ENCODE measurements around the gene SIT1. TPM values are rescaled to one million over a fixed set of nuclear protein-coding genes. Genes with fewer than 3 reads are reported as not detected.

SIT1 gene
- total RNA-seq, 2 donors from 2014 or later: 0.68 TPM; not detected in 1

GRCh38 chr9:35664531-35665470 is 14.1 kb upstream of the SIT1 start, which contains the start of gene ARHGEF39:
ARHGEF39 (minus strand) TSS chr9:35665195; CDS start chr9:35665169, 26 bp downstream.
- peak; percentile 29 for ATAC-seq (ENCODE audit: insufficient number of reproducible peaks, low FRiP score, low read depth)
- Histone ChIP-seq H3K9me3 (no peaks in the 10 kb centered on the region), H3K36me3 (peaks cover 10% of the 10 kb centered on the region), H3K4me3 (peak within 1 kb of the TSS; percentile 73), H3K4me1 (ENCODE audit: control insufficient read depth in 1 of 2, low read depth in 2 of 2) (peaks cover 32 to 49% of the 10 kb centered on the region in 2 donors), H3K27me3 (replicated peaks; ENCODE audit: insufficient read depth) (no peaks in the 10 kb centered on the region), H3K27ac (peak within 1 kb of the TSS; percentile 99)
- TF ChIP-seq CTCF (IDR thresholded peaks at IDR 0.05): no peak
- DNase-seq (ENCODE audit: low spot score): no peak

GRCh38 chr9:35662437-35662836 is 11.7 kb upstream of the SIT1 start:
- H3K27ac ChIP-seq: peak overlapping the region; percentile 99
- no peak overlapping the region for H3K4me3 ChIP-seq
- H3K9me3 ChIP-seq: no peaks in the 10 kb centered on the region
- H3K27me3 ChIP-seq (replicated peaks; ENCODE audit: insufficient read depth): no peaks in the 10 kb centered on the region
- no peak for TF ChIP-seq CTCF (IDR thresholded peaks at IDR 0.05)
- H3K4me1 ChIP-seq (ENCODE audit: control insufficient read depth in 1 of 2, low read depth in 2 of 2): peaks cover 34 to 53% of the 10 kb centered on the region in 2 donors
- ATAC-seq (ENCODE audit: insufficient number of reproducible peaks, low FRiP score, low read depth): no peak
- no peak for DNase-seq (ENCODE audit: low spot score)
- peaks cover 10% of the 10 kb centered on the region for H3K36me3 ChIP-seq

- ATAC-seq (ENCODE audit: insufficient number of reproducible peaks, low FRiP score, low read depth): no peak
- no peak for TF ChIP-seq CTCF (IDR thresholded peaks at IDR 0.05)
- Histone ChIP-seq H3K27ac (peak overlapping the region; percentile 99), H3K9me3 (no peaks in the 10 kb centered on the region), H3K27me3 (replicated peaks; ENCODE audit: insufficient read depth) (no peaks in the 10 kb centered on the region), H3K4me3 (no peak overlapping the region), H3K4me1 (ENCODE audit: control insufficient read depth in 1 of 2, low read depth in 2 of 2) (peaks cover 34 to 58% of the 10 kb centered on the region in 2 donors), H3K36me3 (peaks cover 10% of the 10 kb centered on the region)
- DNase-seq (ENCODE audit: low spot score): no peak
Measured at GRCh38 chr9:35661756-35662350, 11.1 kb upstream of the SIT1 start.

DNA sequence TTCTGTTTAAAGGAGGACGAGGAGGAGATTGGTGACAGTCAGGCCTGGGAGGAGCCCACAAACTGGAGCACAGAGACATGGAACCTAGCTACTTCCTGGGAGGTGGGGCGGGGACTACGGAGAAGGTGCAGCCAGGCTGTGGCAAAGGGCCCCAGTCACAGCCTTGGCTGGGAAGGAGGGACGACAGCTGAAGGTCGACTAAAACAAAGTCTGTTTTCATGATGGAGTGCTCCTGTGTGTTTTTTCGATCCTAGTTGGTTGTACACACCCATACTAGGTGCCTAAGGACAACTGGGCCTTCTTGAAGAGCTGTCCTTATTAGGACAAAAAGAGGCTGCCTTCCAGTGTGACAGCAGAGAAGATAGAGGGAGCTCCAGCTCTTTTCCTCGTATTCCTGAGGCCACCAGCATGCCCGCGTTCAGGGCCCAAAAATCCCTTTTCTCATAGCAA is 10.3 kb upstream of the SIT1 start:
- no peaks in the 10 kb centered on the region for H3K9me3 ChIP-seq
- H3K36me3 ChIP-seq: peaks cover 10% of the 10 kb centered on the region
- peak overlapping the region; percentile 99 for H3K27ac ChIP-seq
- peaks cover 34 to 64% of the 10 kb centered on the region in 2 donors for H3K4me1 ChIP-seq (ENCODE audit: control insufficient read depth in 1 of 2, low read depth in 2 of 2)
- H3K4me3 ChIP-seq: peak overlapping the region; percentile 98
- DNase-seq (ENCODE audit: low spot score): no peak
- H3K27me3 ChIP-seq (replicated peaks; ENCODE audit: insufficient read depth): no peaks in the 10 kb centered on the region
- ATAC-seq (ENCODE audit: insufficient number of reproducible peaks, low FRiP score, low read depth): no peak
- peak; percentile 42 for TF ChIP-seq CTCF (IDR thresholded peaks at IDR 0.05)

DNA sequence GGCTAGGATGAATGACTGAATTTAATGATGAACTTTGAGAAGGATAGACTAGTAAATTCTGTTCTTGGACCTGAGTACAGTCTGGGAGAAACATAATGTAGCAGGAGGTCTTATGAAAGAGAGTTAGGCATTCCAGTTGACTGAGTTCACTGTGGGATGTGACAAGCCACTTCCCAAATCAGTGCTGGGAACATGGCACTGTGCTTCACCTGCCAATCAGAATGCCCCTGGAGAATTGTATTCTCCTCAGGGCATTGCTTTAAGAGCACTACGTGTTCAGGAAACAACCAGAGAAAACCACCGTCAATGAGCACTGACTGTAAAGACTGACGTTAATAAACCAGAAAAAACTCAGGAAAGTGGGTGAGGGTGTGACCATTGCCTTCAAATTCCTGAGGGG is 8.6 kb upstream of the SIT1 start:
- H3K36me3 ChIP-seq: peaks cover 10% of the 10 kb centered on the region
- no peak for DNase-seq (ENCODE audit: low spot score)
- H3K4me3 ChIP-seq: peak overlapping the region; percentile 98
- H3K27me3 ChIP-seq (replicated peaks; ENCODE audit: insufficient read depth): no peaks in the 10 kb centered on the region
- no peaks in the 10 kb centered on the region for H3K9me3 ChIP-seq
- peaks cover 22 to 53% of the 10 kb centered on the region in 2 donors for H3K4me1 ChIP-seq (ENCODE audit: control insufficient read depth in 1 of 2, low read depth in 2 of 2)
- no peak for TF ChIP-seq CTCF (IDR thresholded peaks at IDR 0.05)
- H3K27ac ChIP-seq: peak overlapping the region; percentile 99
- peak; percentile 66 for ATAC-seq (ENCODE audit: insufficient number of reproducible peaks, low FRiP score, low read depth)

Data from thoracic aorta (tissue), 2 donors.